Measurements from ENCODE around the gene HMGN2. TPM values are rescaled to one million over a fixed set of nuclear protein-coding genes. Genes with fewer than 3 reads are reported as not detected.
"Not testable (repeated sequence)": the region's sequence is repeated elsewhere in the genome, so short reads cannot be mapped to it uniquely, and the experiment has no call there.

Gene HMGN2
- total RNA-seq, 2 donors from 2014 or later, result 264 to 385 TPM

DNA sequence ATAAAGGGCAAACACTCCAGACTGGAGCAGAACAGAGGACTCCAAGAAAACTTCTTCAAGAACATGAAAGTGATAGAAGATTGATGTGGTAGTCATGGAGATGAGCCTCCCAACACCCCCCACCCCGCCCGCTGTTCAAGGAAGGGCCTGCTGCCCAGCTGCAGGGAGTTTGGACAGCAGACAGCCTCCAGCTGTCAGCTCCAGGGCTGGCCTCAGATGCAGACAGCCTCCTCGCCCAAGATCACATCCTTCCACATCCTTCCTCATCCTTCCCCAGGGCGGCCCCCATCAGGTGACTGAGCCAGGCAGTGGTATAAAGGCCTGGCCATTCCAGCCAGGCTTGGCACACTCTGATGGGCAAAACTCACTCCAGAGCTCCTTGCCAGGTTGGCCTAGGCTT, 24.6 kb downstream of the HMGN2 start:
- no peak for DNase-seq (ENCODE audit: low spot score)
- H3K36me3 ChIP-seq, result no peaks in the 10 kb centered on the region
- TF ChIP-seq POLR2AphosphoS5 (IDR thresholded peaks at IDR 0.05), result no peak
- TF ChIP-seq, protein P1, sequence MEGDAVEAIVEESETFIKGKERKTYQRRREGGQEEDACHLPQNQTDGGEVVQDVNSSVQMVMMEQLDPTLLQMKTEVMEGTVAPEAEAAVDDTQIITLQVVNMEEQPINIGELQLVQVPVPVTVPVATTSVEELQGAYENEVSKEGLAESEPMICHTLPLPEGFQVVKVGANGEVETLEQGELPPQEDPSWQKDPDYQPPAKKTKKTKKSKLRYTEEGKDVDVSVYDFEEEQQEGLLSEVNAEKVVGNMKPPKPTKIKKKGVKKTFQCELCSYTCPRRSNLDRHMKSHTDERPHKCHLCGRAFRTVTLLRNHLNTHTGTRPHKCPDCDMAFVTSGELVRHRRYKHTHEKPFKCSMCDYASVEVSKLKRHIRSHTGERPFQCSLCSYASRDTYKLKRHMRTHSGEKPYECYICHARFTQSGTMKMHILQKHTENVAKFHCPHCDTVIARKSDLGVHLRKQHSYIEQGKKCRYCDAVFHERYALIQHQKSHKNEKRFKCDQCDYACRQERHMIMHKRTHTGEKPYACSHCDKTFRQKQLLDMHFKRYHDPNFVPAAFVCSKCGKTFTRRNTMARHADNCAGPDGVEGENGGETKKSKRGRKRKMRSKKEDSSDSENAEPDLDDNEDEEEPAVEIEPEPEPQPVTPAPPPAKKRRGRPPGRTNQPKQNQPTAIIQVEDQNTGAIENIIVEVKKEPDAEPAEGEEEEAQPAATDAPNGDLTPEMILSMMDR (IDR thresholded peaks at IDR 0.05), result no peak
- no peak overlapping the region for H3K27ac ChIP-seq
- no peak overlapping the region for H3K4me3 ChIP-seq
- intact Hi-C loops (cut with DNase I), result no loop called here
- 35% methylated on average over 4 of the region's 4 CpGs for WGBS
- no peaks in the 10 kb centered on the region for H3K4me1 ChIP-seq (replicated peaks)
- H3K27me3 ChIP-seq (replicated peaks; ENCODE audit: insufficient read depth), result no peaks in the 10 kb centered on the region
- no peaks in the 10 kb centered on the region for H3K9me3 ChIP-seq

DNA sequence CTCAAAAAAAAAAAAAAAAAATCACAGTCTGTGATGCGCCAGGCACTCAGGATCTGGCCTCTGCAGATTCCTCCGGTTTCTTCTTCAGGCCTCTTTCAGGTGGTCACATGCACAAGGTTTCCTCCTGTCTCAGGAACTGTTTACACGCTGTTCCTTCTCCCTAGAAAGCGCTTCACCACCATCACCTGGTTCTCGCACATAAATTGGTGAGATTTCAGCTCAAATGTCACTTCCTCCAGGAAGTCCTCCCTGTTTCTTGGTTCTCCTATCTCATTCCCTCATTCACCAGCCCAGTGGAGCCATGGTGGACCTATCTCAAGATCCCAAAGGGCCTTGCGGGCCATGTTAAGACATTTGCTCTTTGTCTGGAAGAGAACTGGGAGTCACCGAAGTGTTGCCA, 26.7 kb downstream of the HMGN2 start:
- WGBS, result 90% methylated on average over 7 of the region's 7 CpGs
- TF ChIP-seq, protein P1 (IDR thresholded peaks at IDR 0.05), result no peak
- TF ChIP-seq POLR2A (IDR thresholded peaks at IDR 0.05) (no peak), POLR2AphosphoS5 (IDR thresholded peaks at IDR 0.05) (no peak)

DNA sequence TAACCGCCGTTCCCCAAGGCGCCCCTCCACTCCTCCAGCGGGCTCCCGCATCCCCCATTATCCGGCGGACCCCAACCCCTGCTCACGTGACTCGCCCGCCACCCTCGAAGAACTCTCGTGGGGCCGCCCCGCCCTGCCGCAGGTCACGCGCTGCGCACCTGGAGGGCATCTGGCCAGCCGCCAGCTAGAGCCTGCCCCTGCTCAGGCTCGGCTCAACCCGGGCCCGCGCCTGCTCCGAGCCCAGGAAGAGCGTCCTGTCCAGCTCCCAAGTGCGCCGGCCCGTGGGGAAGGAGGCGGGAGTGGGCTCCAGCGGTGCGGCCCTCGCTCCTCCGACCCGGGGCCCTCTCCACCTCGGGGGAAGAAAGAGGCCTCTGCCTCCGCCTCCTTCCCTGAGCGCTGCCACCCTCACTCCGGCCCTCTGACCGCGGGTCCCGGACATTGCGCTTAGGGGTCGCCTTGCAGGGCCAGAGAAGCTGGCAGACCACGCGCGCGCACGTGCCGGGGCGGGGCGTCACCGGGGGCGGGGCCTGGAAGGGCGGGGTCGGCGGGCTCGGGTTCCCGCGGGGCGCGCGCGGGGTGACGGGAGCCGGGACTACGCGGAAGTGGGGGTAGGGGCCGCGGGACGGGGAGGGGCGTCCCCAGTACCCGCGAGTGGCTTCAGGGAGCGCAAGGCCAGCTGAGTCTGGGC, 28.4 kb downstream of the HMGN2 start:
- peak; percentile 86 for DNase-seq (ENCODE audit: low spot score)
- no peaks in the 10 kb centered on the region for H3K36me3 ChIP-seq
- peak overlapping the region; percentile 90 to 92 for H3K27ac ChIP-seq
- H3K9me3 ChIP-seq, result no peaks in the 10 kb centered on the region
- H3K27me3 ChIP-seq (replicated peaks; ENCODE audit: insufficient read depth), result no peaks in the 10 kb centered on the region
- intact Hi-C loops (cut with DNase I), result loop anchor here (1.0 kb wide), 1 partner anchor 27 kb away; no protein-coding TSS in a partner anchor
- no peaks in the 10 kb centered on the region for H3K4me1 ChIP-seq (replicated peaks)
- H3K4me3 ChIP-seq, result peak overlapping the region; percentile 65 to 67
- TF ChIP-seq POLR2A (IDR thresholded peaks at IDR 0.05), result peak; percentile 57
- TF ChIP-seq POLR2AphosphoS5 (IDR thresholded peaks at IDR 0.05), result peak; percentile 49
- TF ChIP-seq, protein P1 (IDR thresholded peaks at IDR 0.05), result peak in 1 of 4 experiments; percentile 1
- WGBS, result 0% methylated on average over 48 of the region's 74 CpGs

More for the DNA sequence above, 26.7 kb downstream of the HMGN2 start:
- H3K27ac ChIP-seq, result no peak overlapping the region
- intact Hi-C loops (cut with DNase I), result no loop called here
- no peaks in the 10 kb centered on the region for H3K27me3 ChIP-seq (replicated peaks; ENCODE audit: insufficient read depth)
- no peak for DNase-seq (ENCODE audit: low spot score)
- H3K9me3 ChIP-seq, result no peaks in the 10 kb centered on the region
- no peak overlapping the region for H3K4me3 ChIP-seq
- H3K36me3 ChIP-seq, result no peaks in the 10 kb centered on the region
- no peaks in the 10 kb centered on the region for H3K4me1 ChIP-seq (replicated peaks)

DNA sequence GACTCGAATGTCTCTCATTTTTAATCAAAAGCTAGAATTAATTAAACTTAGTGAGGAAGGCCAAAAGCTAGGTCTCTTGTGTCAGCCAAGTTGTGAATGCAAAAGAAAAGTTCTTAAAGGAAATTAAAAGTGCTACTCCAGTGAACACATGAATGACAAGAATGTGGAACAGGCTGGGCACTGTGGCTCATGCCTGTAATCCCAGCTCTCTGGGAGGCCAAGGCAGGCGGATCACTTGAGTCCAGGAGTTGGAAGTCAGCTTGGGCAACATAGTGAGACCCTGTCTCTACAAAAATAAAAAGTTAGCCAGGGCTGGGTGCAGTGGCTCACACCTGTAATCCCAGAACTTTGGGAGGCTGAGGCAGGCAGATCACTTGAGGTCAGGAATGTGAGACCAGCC, 38.5 kb downstream of the HMGN2 start:
- H3K36me3 ChIP-seq; H3K27ac ChIP-seq; H3K4me1 ChIP-seq (replicated peaks); H3K4me3 ChIP-seq; intact Hi-C loops (cut with DNase I); H3K9me3 ChIP-seq; DNase-seq (ENCODE audit: low spot score); H3K27me3 ChIP-seq (replicated peaks; ENCODE audit: insufficient read depth): not testable (repeated sequence)
- WGBS, result 57% methylated on average over 2 of the region's 2 CpGs

DNA sequence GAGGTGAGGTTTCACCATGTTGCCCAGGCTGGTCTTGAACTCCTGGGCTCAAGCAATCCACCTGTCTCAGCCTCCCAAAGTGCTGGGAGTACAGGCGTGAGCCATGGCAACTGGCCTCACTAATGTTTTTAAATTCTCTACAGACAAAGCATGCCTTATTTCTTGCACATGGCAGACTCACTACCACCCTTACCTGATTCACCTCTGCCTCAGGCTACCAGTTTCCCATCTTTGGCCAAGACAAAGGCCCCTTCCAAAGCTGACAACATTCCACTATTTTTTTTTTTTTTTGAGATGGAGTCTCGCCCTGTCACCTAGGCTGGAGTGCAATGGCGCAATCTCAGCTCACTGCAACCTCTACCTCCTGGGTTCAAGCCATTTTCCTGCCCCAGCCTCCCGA, 43.6 kb downstream of the HMGN2 start:
- DNase-seq (ENCODE audit: low spot score); intact Hi-C loops (cut with DNase I); H3K27ac ChIP-seq; H3K9me3 ChIP-seq; H3K4me3 ChIP-seq; H3K4me1 ChIP-seq (replicated peaks); H3K36me3 ChIP-seq; H3K27me3 ChIP-seq (replicated peaks; ENCODE audit: insufficient read depth): not testable (repeated sequence)
- 87% methylated on average over 4 of the region's 4 CpGs for WGBS

Data from prostate gland (tissue), 2 donors.